GM23338 (cell line): ENCODE data around the gene SLC15A5. TPM values are rescaled to one million over a fixed set of nuclear protein-coding genes. Genes with fewer than 3 reads are reported as not detected.

Source experiments
- ATAC-seq: fragments of 200-7000 bp; cut with Tn5 transposase; 3 replicates; pipeline ENCODE4 v1.9.1; 2020
- DNase-seq: peaks from one replicate; pipeline ENCODE4 v3.0.0-alpha.2; 2015; ENCODE audit warnings: low spot score
- H2AFZ ChIP-seq: fragments of 200-600 bp; sonication (generic); 2 replicates; pipeline ENCODE4 v1.8.0; 2016; ENCODE audit warnings: antibody characterized with exemption, mild to moderate bottlenecking, moderate library complexity
- H3F3A ChIP-seq: fragments of 200-600 bp; sonication (generic); replicated peaks from 2 replicates; pipeline ENCODE4 v1.8.0; 2017; ENCODE audit warnings: antibody characterized with exemption, mixed run types, low read depth
- H3K27ac ChIP-seq: fragments of 200-600 bp; sonication (generic); 2 replicates; pipeline ENCODE4 v1.6.1; 2016; ENCODE audit warnings: low read depth
- H3K27me3 ChIP-seq: fragments of 200-600 bp; sonication (generic); 2 replicates; pipeline ENCODE4 v1.8.0; 2016; ENCODE audit warnings: mild to moderate bottlenecking, mixed run types, moderate library complexity; ENCODE audit not compliant: insufficient read depth
- H3K36me3 ChIP-seq: fragments of 200-600 bp; sonication (generic); 2 replicates; pipeline ENCODE4 v1.8.0; 2016; ENCODE audit warnings: mild to moderate bottlenecking; ENCODE audit not compliant: insufficient read depth
- H3K4me1 ChIP-seq: fragments of 200-600 bp; sonication (generic); 2 replicates; pipeline ENCODE4 v1.8.0; 2016; ENCODE audit warnings: mild to moderate bottlenecking, moderate library complexity; ENCODE audit not compliant: insufficient read depth
- H3K4me2 ChIP-seq: fragments of 200-600 bp; sonication (generic); 2 replicates; pipeline ENCODE4 v1.7.1; 2017; ENCODE audit warnings: mixed run types
- H3K4me3 ChIP-seq: fragments of 200-600 bp; sonication (generic); 2 replicates; pipeline ENCODE4 v1.6.1; 2016; ENCODE audit warnings: mixed run types
- H3K79me2 ChIP-seq: fragments of 200-600 bp; sonication (generic); replicated peaks from 2 replicates; pipeline ENCODE4 v1.8.0; 2017; ENCODE audit warnings: mild to moderate bottlenecking; ENCODE audit not compliant: insufficient read depth
- H3K9me2 ChIP-seq: fragments of 200-600 bp; sonication (generic); 2 replicates; pipeline ENCODE4 v1.8.0; 2017; ENCODE audit not compliant: insufficient read depth
- H4K20me1 ChIP-seq: fragments of 200-600 bp; sonication (generic); replicated peaks from 2 replicates; pipeline ENCODE4 v1.8.0; 2017; ENCODE audit warnings: mild to moderate bottlenecking; ENCODE audit not compliant: insufficient read depth
- H3K27ac Mint-ChIP-seq: 2 replicates; pipeline ENCODE4 v1.8.0; 2020; ENCODE audit warnings: inconsistent platforms, mild to moderate bottlenecking, moderate library complexity, mixed read lengths
- H3K27me3 Mint-ChIP-seq: 3 replicates; pipeline ENCODE4 v1.8.0; 2022; ENCODE audit warnings: low read depth, mild to moderate bottlenecking, moderate library complexity, mixed read lengths, inconsistent platforms; ENCODE audit not compliant: insufficient read depth, poor library complexity
- H3K36me3 Mint-ChIP-seq: 3 replicates; pipeline ENCODE4 v1.8.0; 2021; ENCODE audit warnings: low read depth, mild to moderate bottlenecking, inconsistent platforms, moderate library complexity, mixed read lengths
- H3K4me1 Mint-ChIP-seq: 3 replicates; pipeline ENCODE4 v1.8.0; 2020; ENCODE audit warnings: mild to moderate bottlenecking, inconsistent platforms, mixed read lengths
- H3K4me3 Mint-ChIP-seq: 3 replicates; pipeline ENCODE4 v1.8.0; 2021; ENCODE audit warnings: moderate library complexity, mild to moderate bottlenecking, inconsistent platforms, mixed read lengths
- H3K9me3 Mint-ChIP-seq: 3 replicates; pipeline ENCODE4 v1.8.0; 2020; ENCODE audit warnings: moderate library complexity, mild to moderate bottlenecking, inconsistent platforms, mixed read lengths
- EZH2 ChIP-seq: fragments of 200-600 bp; sonication (generic); IDR thresholded peaks from one replicate; pipeline ENCODE4 v1.8.0; 2017; ENCODE audit warnings: antibody characterized with exemption, mild to moderate bottlenecking, low read depth; ENCODE audit not compliant: unreplicated experiment
- EZH2phosphoT487 ChIP-seq: fragments of 200-600 bp; sonication (generic); IDR thresholded peaks from one replicate; pipeline ENCODE4 v1.8.1; 2018; ENCODE audit warnings: antibody characterized with exemption; ENCODE audit not compliant: unreplicated experiment
- JUNB ChIP-seq: IDR thresholded peaks from one replicate; pipeline ENCODE4 v1.6.1; 2016; ENCODE audit warnings: antibody characterized with exemption; ENCODE audit not compliant: unreplicated experiment
- NANOG ChIP-seq: IDR thresholded peaks from 2 replicates; pipeline ENCODE4 v1.6.1; 2016; ENCODE audit warnings: antibody characterized with exemption, borderline replicate concordance
- POLR2AphosphoS5 ChIP-seq: IDR thresholded peaks from 2 replicates; pipeline ENCODE4 v1.6.1; 2016; ENCODE audit warnings: antibody characterized with exemption, low read depth
- STAT1 ChIP-seq: IDR thresholded peaks from one replicate; pipeline ENCODE4 v1.6.1; 2016; ENCODE audit warnings: antibody characterized with exemption; ENCODE audit not compliant: unreplicated experiment
- ZNF114 ChIP-seq: fragments of 250-450 bp; sonication (Bioruptor Pico); IDR thresholded peaks from 2 replicates; pipeline ENCODE4 v1.5.0; 2020; ENCODE audit warnings: mild to moderate bottlenecking, moderate library complexity
- polyA plus RNA-seq: library from polyadenylated mRNA; unstranded; fragments of >200 nt; fragmentation: Nextera tagmentation; extraction: Ambion mirVana; gene quantifications from 2 replicates; pipeline ENCODE4 v1.2.1, GENCODE V29; 2016
- total RNA-seq: library from RNA; depleted of rRNA; stranded (reverse); fragments of >200 nt; shearing (Covaris generic); gene quantifications from 2 replicates; pipeline ENCODE4 v1.2.3, GENCODE V29; 2014
- TF ChIP-seq, protein P1 (sequence below): fragments of 250-450 bp; sonication (Bioruptor Pico); IDR thresholded peaks from 2 replicates; pipeline ENCODE4 v1.5.0; 2020; ENCODE audit warnings: mild to moderate bottlenecking, moderate library complexity
- TF ChIP-seq, protein P2 (sequence below): IDR thresholded peaks from one replicate; pipeline ENCODE4 v1.6.1; 2018; ENCODE audit warnings: antibody characterized with exemption; ENCODE audit not compliant: unreplicated experiment
- TF ChIP-seq, protein P3 (sequence below): IDR thresholded peaks from 2 replicates; pipeline ENCODE4 v1.6.1; 2016; ENCODE audit warnings: antibody characterized with exemption

SLC15A5 gene
- total and polyA plus RNA-seq, 2 experiments from 2014 or later, result not detected

DNA sequence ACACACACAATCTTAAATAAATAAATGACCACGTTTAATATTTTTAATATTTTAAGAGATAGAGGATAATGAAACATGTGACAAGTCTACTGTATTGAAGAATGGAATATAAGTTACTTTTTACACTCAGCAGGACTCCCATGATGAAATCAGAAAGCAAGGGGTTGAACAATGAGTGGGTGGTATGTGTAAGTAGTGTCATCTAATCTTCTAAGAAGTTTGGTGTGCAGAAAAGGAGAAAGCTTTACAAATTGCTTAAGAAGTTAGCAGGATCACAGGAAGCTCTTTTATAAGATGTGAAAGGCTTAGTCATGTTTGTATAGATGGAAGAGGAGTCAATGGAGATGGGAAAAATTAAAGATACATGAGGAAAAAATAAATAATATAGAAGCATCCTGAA is 47.8 kb downstream of the SLC15A5 start:
- H3K4me1 ChIP-seq, result 0 out of 2 replicates have a peak, but pooled peaks cover 5% of the 10 kb centered on the region
- Mint-ChIP-seq H3K4me1 (no peaks in the 10 kb centered on the region), H3K27me3 (peaks cover 2% of the 10 kb centered on the region), H3K27ac (no peak overlapping the region), H3K4me3 (no peak overlapping the region), H3K9me3 (peaks cover 13% of the 10 kb centered on the region), H3K36me3 (peaks cover 13% of the 10 kb centered on the region)
- H2AFZ ChIP-seq, result no peak overlapping the region
- H3K27me3 ChIP-seq, result no peaks in the 10 kb centered on the region
- H3K4me2 ChIP-seq, result no peak overlapping the region
- no peak overlapping the region for H3K4me3 ChIP-seq
- DNase-seq (no peak), ATAC-seq (no peak)
- H3K27ac ChIP-seq, result no peak overlapping the region
- H3K79me2 ChIP-seq, result no peaks in the 10 kb centered on the region
- TF ChIP-seq POLR2AphosphoS5 (no peak), STAT1 (no peak), EZH2phosphoT487 (no peak), NANOG (no peak), ZNF114 (no peak), EZH2 (no peak), JUNB (no peak)
- TF ChIP-seq, protein P1, sequence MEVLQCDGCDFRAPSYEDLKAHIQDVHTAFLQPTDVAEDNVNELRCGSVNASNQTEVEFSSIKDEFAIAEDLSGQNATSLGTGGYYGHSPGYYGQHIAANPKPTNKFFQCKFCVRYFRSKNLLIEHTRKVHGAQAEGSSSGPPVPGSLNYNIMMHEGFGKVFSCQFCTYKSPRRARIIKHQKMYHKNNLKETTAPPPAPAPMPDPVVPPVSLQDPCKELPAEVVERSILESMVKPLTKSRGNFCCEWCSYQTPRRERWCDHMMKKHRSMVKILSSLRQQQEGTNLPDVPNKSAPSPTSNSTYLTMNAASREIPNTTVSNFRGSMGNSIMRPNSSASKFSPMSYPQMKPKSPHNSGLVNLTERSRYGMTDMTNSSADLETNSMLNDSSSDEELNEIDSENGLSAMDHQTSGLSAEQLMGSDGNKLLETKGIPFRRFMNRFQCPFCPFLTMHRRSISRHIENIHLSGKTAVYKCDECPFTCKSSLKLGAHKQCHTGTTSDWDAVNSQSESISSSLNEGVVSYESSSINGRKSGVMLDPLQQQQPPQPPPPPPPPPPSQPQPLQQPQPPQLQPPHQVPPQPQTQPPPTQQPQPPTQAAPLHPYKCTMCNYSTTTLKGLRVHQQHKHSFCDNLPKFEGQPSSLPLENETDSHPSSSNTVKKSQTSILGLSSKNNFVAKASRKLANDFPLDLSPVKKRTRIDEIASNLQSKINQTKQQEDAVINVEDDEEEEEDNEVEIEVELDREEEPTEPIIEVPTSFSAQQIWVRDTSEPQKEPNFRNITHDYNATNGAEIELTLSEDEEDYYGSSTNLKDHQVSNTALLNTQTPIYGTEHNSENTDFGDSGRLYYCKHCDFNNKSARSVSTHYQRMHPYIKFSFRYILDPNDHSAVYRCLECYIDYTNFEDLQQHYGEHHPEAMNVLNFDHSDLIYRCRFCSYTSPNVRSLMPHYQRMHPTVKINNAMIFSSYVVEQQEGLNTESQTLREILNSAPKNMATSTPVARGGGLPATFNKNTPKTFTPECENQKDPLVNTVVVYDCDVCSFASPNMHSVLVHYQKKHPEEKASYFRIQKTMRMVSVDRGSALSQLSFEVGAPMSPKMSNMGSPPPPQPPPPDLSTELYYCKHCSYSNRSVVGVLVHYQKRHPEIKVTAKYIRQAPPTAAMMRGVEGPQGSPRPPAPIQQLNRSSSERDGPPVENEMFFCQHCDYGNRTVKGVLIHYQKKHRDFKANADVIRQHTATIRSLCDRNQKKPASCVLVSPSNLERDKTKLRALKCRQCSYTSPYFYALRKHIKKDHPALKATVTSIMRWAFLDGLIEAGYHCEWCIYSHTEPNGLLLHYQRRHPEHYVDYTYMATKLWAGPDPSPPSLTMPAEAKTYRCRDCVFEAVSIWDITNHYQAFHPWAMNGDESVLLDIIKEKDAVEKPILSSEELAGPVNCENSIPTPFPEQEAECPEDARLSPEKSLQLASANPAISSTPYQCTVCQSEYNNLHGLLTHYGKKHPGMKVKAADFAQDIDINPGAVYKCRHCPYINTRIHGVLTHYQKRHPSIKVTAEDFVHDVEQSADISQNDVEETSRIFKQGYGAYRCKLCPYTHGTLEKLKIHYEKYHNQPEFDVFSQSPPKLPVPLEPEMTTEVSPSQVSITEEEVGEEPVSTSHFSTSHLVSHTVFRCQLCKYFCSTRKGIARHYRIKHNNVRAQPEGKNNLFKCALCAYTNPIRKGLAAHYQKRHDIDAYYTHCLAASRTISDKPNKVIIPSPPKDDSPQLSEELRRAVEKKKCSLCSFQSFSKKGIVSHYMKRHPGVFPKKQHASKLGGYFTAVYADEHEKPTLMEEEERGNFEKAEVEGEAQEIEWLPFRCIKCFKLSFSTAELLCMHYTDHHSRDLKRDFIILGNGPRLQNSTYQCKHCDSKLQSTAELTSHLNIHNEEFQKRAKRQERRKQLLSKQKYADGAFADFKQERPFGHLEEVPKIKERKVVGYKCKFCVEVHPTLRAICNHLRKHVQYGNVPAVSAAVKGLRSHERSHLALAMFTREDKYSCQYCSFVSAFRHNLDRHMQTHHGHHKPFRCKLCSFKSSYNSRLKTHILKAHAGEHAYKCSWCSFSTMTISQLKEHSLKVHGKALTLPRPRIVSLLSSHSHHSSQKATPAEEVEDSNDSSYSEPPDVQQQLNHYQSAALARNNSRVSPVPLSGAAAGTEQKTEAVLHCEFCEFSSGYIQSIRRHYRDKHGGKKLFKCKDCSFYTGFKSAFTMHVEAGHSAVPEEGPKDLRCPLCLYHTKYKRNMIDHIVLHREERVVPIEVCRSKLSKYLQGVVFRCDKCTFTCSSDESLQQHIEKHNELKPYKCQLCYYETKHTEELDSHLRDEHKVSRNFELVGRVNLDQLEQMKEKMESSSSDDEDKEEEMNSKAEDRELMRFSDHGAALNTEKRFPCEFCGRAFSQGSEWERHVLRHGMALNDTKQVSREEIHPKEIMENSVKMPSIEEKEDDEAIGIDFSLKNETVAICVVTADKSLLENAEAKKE (CRISPR knock-in tag), result no peak
- TF ChIP-seq, protein P2, sequence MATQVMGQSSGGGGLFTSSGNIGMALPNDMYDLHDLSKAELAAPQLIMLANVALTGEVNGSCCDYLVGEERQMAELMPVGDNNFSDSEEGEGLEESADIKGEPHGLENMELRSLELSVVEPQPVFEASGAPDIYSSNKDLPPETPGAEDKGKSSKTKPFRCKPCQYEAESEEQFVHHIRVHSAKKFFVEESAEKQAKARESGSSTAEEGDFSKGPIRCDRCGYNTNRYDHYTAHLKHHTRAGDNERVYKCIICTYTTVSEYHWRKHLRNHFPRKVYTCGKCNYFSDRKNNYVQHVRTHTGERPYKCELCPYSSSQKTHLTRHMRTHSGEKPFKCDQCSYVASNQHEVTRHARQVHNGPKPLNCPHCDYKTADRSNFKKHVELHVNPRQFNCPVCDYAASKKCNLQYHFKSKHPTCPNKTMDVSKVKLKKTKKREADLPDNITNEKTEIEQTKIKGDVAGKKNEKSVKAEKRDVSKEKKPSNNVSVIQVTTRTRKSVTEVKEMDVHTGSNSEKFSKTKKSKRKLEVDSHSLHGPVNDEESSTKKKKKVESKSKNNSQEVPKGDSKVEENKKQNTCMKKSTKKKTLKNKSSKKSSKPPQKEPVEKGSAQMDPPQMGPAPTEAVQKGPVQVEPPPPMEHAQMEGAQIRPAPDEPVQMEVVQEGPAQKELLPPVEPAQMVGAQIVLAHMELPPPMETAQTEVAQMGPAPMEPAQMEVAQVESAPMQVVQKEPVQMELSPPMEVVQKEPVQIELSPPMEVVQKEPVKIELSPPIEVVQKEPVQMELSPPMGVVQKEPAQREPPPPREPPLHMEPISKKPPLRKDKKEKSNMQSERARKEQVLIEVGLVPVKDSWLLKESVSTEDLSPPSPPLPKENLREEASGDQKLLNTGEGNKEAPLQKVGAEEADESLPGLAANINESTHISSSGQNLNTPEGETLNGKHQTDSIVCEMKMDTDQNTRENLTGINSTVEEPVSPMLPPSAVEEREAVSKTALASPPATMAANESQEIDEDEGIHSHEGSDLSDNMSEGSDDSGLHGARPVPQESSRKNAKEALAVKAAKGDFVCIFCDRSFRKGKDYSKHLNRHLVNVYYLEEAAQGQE, result no peak
- TF ChIP-seq, protein P3, sequence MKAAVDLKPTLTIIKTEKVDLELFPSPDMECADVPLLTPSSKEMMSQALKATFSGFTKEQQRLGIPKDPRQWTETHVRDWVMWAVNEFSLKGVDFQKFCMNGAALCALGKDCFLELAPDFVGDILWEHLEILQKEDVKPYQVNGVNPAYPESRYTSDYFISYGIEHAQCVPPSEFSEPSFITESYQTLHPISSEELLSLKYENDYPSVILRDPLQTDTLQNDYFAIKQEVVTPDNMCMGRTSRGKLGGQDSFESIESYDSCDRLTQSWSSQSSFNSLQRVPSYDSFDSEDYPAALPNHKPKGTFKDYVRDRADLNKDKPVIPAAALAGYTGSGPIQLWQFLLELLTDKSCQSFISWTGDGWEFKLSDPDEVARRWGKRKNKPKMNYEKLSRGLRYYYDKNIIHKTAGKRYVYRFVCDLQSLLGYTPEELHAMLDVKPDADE, result no peak
- no peaks in the 10 kb centered on the region for H3F3A ChIP-seq
- no peaks in the 10 kb centered on the region for H4K20me1 ChIP-seq
- no peaks in the 10 kb centered on the region for H3K36me3 ChIP-seq
- H3K9me2 ChIP-seq, result no peaks in the 10 kb centered on the region
